Measurements from ENCODE around the gene GLIS2.

DNA sequence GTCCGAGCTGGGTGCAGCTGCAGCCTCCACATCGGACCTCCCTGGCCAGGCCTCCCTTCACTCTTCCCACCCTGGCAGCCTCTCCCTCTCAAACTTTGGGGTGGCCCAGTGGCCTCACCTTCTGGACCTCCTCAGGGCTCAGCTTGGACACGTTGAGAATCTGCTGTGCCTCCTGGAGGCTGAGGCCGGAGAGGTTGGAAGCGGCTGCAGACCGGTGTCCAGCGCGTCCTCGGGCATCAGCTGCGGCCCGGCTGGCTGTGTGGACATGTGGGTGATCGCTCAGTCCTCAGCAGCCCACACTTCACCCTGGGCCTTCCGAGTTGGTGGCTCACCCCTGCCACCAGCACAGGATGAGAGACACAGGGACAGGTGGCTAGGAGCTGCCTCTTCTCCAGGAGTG lies 25.4 kb downstream of the GLIS2 start:
- TF ChIP-seq, protein P1, sequence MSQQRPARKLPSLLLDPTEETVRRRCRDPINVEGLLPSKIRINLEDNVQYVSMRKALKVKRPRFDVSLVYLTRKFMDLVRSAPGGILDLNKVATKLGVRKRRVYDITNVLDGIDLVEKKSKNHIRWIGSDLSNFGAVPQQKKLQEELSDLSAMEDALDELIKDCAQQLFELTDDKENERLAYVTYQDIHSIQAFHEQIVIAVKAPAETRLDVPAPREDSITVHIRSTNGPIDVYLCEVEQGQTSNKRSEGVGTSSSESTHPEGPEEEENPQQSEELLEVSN (IDR thresholded peaks at IDR 0.05; ENCODE audit: borderline replicate concordance, low read depth) = no peak
- no peak for TF ChIP-seq CEBPB (IDR thresholded peaks at IDR 0.05)
- no peak for TF ChIP-seq ZC3H11A (IDR thresholded peaks at IDR 0.05)
- TF ChIP-seq POLR2A (IDR thresholded peaks at IDR 0.05; ENCODE audit: low read length) = no peak
- TF ChIP-seq, protein P2, sequence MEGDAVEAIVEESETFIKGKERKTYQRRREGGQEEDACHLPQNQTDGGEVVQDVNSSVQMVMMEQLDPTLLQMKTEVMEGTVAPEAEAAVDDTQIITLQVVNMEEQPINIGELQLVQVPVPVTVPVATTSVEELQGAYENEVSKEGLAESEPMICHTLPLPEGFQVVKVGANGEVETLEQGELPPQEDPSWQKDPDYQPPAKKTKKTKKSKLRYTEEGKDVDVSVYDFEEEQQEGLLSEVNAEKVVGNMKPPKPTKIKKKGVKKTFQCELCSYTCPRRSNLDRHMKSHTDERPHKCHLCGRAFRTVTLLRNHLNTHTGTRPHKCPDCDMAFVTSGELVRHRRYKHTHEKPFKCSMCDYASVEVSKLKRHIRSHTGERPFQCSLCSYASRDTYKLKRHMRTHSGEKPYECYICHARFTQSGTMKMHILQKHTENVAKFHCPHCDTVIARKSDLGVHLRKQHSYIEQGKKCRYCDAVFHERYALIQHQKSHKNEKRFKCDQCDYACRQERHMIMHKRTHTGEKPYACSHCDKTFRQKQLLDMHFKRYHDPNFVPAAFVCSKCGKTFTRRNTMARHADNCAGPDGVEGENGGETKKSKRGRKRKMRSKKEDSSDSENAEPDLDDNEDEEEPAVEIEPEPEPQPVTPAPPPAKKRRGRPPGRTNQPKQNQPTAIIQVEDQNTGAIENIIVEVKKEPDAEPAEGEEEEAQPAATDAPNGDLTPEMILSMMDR (IDR thresholded peaks at IDR 0.05) = no peak
- TF ChIP-seq JUNB (IDR thresholded peaks at IDR 0.05) = no peak

Measured in A549 (cell line).